Bronchial epithelial cell (primary cell): ENCODE measurements around the gene NFATC4. TPM values are rescaled to one million over a fixed set of nuclear protein-coding genes. Genes with fewer than 3 reads are reported as not detected.

Experiments
- DNase-seq: peaks from one replicate; pipeline ENCODE4 v3.0.0-alpha.2; 2010; ENCODE audit warnings: low read depth
- FAIRE-seq: peaks from 2 replicates; lab custom pipeline; 2011; peaks lifted over from hg19 to GRCh38; lab: Jason Lieb, UNC
- H3K27me3 ChIP-seq: 2 replicates; pipeline ENCODE4 v1.5.1; 2011; ENCODE audit warnings: low read length; ENCODE audit not compliant: control insufficient read depth, insufficient read depth
- H3K36me3 ChIP-seq: 2 replicates; pipeline ENCODE4 v1.5.1; 2011; ENCODE audit warnings: low read length; ENCODE audit not compliant: control insufficient read depth, insufficient read depth
- H3K4me3 ChIP-seq: 2 replicates; pipeline ENCODE4 v1.5.1; 2011; ENCODE audit warnings: mild to moderate bottlenecking, low read depth, low read length, control low read depth
- CTCF ChIP-seq: IDR thresholded peaks from 2 replicates; pipeline ENCODE4 v1.5.1; 2011; ENCODE audit warnings: mild to moderate bottlenecking, moderate library complexity, low read length, control low read depth, inconsistent platforms; ENCODE audit not compliant: insufficient read depth, severe bottlenecking
- total RNA-seq: library from RNA; depleted of rRNA; stranded (reverse); fragments of >200 nt; gene quantifications from 2 replicates; pipeline ENCODE4 v1.2.1, GENCODE V29; 2014

NFATC4 gene
- total RNA-seq, 1 donor from 2014 or later: 4.7 TPM

- Histone ChIP-seq H3K36me3 (no peaks in the 10 kb centered on the region), H3K27me3 (no peaks in the 10 kb centered on the region), H3K4me3 (no peak overlapping the region)
- DNase-seq: no peak
- TF ChIP-seq CTCF: no peak
- no peak for FAIRE-seq
Observed at GRCh38 chr14:24330973-24331674, 36.9 kb upstream of the NFATC4 start.

- FAIRE-seq (no peak), DNase-seq (no peak)
- TF ChIP-seq CTCF: no peak
- Histone ChIP-seq H3K27me3 (no peaks in the 10 kb centered on the region), H3K4me3 (no peak overlapping the region), H3K36me3 (no peaks in the 10 kb centered on the region)
Observed at GRCh38 chr14:24331731-24332267, 36.2 kb upstream of the NFATC4 start.

- DNase-seq (peak; percentile 65), FAIRE-seq (no peak)
- peak overlapping the region; percentile 9 for H3K4me3 ChIP-seq
- H3K36me3 ChIP-seq: no peaks in the 10 kb centered on the region
- peak; percentile 81 for TF ChIP-seq CTCF
- no peaks in the 10 kb centered on the region for H3K27me3 ChIP-seq
Observed at GRCh38 chr14:24332268-24332993, 35.6 kb upstream of the NFATC4 start.

- Histone ChIP-seq H3K27me3 (no peaks in the 10 kb centered on the region), H3K36me3 (peaks cover 2% of the 10 kb centered on the region), H3K4me3 (peak within 1 kb of the TSS; percentile 37)
- DNase-seq (no peak), FAIRE-seq (no peak)
- no peak for TF ChIP-seq CTCF
Observed at GRCh38 chr14:24334431-24335291, 33.3 kb upstream of the NFATC4 start, which contains the start of gene ADCY4. TSS of gene ADCY4 (minus strand) at chr14:24335071. CDS start at chr14:24334652, 419 bp downstream.

- peaks cover 2% of the 10 kb centered on the region for H3K36me3 ChIP-seq
- TF ChIP-seq CTCF: no peak
- H3K27me3 ChIP-seq: no peaks in the 10 kb centered on the region
- DNase-seq: no peak
- FAIRE-seq: peak; percentile 36
- no peak overlapping the region for H3K4me3 ChIP-seq
Observed at GRCh38 chr14:24335461-24336171, 32.4 kb upstream of the NFATC4 start.
